Measurements from ENCODE around the gene SLC29A3.

GRCh38 chr10:71338728-71339495 is 19.9 kb downstream of the SLC29A3 start:
- TF ChIP-seq POLR2A (IDR thresholded peaks at IDR 0.05) (no peak), CTCF (IDR thresholded peaks at IDR 0.05) (no peak), POLR2AphosphoS5 (IDR thresholded peaks at IDR 0.05) (no peak)
